Stimulated activated CD4-positive, alpha-beta T cell treated with anti-CD3 and anti-CD28 coated beads, TNF-alpha, amount 100 ng/mL, for 24 hours (primary cell): ENCODE measurements around the gene CIART.
"Not testable (repeated sequence)": the region's sequence is repeated elsewhere in the genome, so short reads cannot be mapped to it uniquely, and the experiment has no call there.

ENCODE experiments used
- DNase-seq, 3 experiments: peaks; one replicate each; pipeline ENCODE4 v3.0.0-alpha.2; 2020; ENCODE audit warnings: low read depth in 3 of 3

The CIART gene

DNA sequence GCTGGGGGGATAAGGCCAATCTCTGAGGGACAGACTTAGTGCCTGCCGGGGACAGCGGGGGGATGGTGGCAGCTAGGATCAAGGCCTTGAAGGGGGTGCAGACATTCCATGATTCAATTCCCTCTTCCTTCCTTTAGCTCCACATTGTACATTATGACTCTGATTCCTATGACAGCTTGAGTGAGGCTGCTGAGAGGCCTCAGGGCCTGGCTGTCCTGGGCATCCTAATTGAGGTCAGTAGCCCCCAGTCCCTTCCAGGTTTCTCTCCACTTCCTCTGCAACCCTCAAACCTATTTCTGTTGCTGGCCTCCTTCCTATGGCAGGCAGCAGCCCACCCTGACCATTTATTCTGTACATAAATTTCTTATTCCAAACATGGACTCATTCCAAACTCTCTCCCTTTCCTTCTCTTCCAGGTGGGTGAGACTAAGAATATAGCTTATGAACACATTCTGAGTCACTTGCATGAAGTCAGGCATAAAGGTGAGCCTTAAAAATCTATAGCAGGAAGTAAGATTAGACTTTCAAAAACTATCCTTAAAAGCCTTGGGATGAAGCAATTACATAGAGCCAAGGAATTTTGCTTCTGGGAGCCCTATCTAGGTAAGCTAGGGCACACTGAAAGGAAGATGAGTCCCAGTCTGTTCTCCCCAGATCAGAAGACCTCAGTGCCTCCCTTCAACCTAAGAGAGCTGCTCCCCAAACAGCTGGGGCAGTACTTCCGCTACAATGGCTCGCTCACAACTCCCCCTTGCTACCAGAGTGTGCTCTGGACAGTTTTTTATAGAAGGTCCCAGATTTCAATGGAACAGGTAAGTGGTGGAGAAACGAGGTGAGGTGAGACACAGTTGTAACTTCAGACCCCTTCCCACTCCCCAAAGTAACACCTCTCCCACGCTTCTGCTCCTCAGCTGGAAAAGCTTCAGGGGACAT, 19.7 kb upstream of the CIART start:
- DNase-seq: no peak

DNA sequence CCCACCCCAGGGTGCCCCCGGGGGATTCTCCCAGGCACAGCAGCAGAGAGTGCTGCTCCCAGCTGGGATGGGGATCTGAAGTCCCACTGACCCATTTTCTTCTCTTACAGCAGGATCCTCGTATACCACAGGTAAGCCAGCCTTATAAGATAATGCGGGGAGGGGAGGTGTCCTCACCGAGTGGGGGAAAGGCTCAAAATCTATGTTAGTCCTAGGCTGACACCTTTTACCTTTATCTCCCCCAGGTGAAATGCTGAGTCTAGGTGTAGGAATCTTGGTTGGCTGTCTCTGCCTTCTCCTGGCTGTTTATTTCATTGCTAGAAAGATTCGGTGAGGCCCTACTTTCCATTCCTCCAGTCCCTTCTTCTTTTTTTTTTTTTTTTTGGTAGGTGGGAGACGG, 18.8 kb upstream of the CIART start:
- no peak for DNase-seq

DNA sequence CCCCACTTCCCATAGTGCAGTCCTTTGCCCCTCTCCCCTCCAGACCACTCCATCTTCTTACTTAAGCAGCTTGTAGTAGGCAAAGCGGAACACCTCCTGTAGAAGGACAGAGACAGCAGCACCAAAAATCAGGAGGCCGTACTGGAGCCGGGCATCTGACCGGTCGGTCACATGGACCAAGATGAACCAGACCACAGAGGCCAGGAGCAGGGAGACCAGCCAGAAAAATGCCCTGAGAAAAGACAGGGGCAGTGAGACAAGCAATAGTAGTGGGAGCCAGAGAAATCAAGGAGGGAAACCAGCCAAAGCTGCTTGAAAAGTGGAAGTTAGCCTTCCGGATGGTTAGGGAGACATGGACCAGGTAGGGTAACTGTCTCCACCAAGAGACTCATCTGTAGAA, 14.5 kb upstream of the CIART start:
- DNase-seq: no peak

DNA sequence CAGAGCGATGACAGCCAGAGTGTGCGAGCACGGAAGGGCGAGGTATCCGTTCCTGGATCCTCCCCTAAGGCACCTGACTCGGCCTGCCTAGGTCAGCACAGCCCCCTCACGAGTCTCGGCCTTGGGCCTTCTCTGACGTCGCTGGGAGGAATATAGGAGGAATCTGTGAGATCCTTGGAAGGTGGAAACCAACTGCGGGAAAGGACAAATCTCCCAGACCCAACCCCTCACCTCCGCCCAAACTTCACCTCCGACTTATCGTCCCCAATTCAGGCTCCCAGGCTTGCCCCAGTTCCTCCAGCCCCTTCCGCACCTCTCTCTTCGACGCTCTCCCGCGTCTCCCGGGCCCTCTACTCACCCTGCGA, 14.0 kb upstream of the CIART start:
- DNase-seq: no peak

DNA sequence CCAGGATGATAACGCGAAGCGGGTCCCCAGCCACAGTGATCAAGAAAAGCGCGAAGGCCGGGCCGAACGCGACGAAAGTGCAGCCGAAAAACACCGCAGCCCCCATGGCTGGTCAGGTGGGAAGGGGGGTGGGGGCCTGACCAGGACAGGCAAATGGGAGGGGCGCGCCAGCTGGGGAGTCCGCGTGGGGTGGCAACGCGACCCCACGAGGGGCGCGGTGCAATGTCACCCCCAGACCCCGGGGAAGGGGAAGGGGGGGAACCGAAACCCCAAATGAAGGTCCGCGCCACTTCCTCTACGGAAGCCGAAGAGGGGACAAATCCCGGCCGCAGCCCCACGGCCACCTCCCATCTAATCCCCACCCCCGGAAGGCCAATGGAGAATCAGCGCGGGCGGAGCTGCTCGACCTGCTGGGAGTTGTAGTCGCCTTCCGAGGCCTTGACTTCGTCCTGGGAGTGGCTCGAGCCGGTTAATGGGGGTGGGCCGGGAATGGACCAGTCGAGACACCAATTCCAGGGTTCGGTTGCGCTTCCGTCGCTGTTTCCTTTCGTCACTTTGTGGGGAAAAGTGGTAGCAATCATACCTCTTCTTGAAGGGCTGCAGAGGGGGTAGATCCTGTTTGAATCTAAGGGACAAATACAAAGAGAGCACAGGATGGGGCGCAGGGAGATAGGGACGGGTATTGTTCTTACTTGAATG, 13.5 kb upstream of the CIART start, which contains the start of gene APH1A:
Gene APH1A, minus strand, starts transcription at position 312 of the 699 bp plus-strand sequence. Its CDS starts 206 bp downstream, at position 106.
- DNase-seq: peak; percentile 89 to 95 (median 93)

DNA sequence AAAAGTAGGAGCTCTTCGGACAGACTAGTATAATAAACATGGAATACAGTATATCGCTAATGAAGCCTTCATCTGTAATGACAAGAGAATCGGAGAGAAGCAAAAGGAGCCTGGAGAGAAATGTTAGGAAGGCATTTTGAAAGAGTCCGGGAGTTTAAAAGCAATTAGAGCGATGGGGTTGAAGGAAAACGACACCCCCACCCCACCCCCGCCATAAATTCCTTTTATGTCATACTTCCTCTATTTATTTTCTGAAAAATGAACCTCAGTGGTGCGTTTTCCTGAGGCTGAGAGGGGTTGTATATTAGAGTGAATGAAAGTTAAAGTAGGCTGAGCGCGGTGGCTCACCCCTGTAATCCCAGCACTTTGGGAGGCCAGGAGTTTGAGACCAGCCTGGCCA, 12.9 kb upstream of the CIART start:
- no peak for DNase-seq

DNA sequence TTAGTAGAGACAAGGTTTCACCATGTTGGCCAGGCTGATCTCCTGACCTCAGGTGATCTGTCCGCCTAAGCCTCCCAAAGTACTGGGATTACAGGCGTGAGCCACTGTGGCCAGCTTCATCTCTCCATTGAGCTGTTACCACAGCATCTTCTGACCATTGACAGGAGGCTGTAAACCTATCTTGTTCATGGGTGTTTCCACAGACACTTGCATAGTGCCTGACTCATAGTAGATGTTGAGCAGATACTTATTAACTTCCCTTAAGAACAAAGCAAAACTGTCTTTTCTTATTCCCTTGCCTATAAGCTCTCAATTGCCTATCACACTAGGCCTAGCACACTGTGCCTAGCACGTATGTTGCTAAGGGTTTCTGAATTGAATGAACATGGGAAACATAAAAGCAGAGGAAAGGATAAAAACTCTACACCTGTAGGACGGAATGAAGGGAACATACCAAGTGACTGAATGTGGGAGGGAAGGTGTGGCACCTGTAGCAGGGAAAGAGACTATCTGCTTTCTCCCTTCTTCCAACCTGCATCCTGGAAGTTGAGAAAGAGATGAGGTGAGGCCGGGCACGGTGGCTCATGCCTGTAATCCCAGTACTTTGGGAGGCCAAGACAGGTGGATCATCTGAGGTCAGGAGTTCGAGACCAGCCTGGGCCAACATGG, 10.9 kb upstream of the CIART start:
- DNase-seq: no peak

DNA sequence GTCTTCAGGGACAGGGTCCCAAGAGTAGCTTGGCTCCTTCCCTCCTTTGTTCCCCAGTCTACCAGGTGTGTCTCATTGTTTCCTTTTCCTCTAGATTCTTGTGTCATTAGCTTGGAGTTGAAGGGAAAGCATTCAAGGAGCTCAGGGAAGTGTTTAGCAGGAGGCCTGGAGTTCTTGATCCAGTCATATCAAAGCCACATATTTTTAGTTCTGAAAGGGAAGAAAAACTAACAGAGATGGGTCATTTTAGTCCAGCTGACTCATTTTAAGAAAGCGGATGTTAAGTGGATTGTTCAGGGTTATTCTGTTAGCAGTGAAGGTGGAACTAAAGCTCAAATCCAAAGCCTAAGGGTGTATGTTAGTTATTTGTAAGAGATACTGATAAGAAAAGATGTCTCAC, 9.0 kb upstream of the CIART start:
- DNase-seq: no peak

DNA sequence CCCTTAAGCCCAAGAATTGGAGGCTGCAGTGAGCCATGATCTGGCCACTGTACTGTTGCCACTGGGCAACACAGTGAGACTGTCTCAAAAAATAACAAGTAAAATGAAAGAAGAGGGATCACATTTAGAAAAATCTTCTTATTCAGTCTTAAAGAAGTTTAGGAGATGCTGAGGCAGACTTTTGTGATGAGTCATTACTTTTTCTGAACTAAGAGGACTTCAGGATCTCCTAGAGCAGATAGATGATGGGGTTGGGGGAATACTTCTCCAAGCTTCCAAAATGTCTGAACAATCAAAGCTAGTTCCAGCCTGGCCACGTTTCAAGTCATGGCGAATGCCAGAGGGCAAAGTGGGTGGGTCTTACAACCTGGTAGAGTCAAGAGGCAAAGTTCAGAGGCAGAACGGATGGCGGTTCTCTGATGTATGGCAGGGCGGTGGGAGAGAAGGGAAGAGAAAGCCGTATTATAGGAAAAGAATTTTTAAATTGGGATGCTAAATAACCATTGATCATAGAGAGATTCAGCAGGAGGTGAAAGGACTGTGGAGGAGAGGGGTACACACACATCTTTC, 2.1 kb upstream of the CIART start:
- no peak for DNase-seq

DNA sequence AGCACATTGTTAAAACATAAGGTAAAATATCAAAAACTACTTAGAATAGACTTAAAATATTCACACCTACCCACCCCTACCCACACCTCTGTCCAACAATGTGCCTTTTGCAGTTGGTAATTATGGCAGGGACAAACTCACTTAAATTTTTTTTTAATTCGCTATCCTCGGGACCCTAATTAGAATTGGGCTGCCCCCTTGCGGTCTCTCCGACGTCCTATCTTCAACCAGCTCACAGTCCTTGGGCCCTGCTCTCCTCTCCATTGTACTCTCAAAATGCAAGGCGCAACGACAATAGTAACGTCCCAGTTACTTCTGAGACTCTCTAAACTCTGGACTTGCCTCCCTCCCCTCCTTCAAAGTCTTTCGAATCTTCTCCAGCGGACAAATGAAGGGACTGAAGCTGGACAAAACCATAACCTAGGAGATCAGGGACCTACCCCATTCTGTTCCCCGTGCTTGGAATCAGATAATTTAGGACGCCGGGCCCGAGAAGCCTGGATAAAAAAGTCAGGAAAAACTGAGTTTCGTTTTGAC, 1.1 kb upstream of the CIART start:
- DNase-seq: peak in 1 of 3 experiments; percentile 49

DNA sequence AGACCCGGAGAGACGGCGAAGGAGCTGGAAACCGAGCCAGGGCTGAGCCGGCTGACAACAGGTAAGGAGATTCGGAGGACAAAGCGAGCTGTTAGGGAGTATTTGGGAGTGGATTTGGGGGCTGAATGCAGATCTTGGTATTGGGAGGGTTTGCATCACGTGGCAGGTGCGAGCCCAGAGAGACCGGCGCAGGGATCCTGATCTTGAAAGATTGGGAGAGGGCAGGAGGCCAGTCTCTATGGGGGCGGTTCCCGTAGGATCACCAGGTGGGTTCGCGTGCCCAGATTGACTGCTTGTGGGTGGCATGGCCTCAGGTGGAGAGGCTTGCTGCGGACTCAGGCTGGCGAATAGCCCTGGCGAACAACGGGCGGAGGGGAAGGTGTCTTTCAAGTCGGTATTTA, 204 bp downstream of the CIART start:
- DNase-seq: no peak

DNA sequence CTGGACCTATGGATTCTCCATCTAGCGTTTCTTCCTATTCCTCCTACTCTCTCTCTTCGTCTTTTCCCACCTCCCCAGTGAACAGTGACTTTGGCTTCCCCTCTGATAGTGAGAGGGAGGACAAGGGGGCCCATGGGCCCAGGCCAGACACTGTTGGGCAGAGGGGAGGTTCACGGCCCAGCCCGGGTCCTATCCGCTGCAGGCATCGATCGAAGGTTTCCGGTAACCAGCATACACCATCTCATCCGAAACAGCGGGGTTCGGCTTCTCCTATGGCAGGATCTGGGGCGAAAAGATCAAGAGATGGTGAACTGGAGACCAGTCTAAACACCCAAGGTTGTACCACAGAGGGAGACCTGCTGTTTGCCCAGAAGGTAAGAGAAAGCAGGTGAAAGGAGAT, 906 bp downstream of the CIART start:
- DNase-seq: no peak

DNA sequence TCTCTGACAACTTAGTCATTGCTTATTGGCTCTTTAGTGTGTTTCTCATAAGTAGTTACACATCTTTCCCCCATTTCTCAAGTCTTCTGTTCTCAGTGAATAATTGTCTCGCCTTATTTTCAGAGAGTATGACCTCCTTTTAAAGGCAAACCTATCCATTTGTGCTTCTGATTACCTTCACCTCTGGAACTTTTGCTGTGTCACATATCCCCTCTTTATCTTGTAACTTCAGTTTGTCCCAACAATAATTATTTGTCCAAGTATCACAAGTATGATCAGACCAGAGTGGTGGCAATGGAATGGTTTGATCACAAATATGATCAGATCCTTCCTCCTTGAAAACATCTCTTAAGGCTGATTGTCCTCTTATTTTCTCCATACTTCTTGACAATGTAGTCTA, 6.0 kb downstream of the CIART start:
- DNase-seq: no peak

DNA sequence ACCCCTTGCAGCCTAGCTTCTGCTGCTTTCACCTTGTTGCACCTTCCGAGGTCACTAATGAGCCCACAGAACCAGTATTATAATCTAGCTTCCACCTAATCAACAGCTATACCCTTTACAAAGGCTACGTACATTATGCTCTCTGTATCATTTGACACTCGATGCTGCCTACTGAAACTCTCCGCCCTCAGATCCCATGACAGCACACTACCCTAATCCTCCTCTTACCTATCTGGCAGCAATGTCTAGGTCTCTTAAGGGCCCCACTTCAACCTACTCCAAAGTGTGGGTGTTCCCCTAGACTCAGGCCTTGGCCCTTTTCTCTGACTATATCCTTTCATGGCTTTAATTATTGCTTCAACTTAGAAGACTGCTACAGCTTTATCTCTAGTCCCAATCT, 6.5 kb downstream of the CIART start:
- DNase-seq: no peak

DNA sequence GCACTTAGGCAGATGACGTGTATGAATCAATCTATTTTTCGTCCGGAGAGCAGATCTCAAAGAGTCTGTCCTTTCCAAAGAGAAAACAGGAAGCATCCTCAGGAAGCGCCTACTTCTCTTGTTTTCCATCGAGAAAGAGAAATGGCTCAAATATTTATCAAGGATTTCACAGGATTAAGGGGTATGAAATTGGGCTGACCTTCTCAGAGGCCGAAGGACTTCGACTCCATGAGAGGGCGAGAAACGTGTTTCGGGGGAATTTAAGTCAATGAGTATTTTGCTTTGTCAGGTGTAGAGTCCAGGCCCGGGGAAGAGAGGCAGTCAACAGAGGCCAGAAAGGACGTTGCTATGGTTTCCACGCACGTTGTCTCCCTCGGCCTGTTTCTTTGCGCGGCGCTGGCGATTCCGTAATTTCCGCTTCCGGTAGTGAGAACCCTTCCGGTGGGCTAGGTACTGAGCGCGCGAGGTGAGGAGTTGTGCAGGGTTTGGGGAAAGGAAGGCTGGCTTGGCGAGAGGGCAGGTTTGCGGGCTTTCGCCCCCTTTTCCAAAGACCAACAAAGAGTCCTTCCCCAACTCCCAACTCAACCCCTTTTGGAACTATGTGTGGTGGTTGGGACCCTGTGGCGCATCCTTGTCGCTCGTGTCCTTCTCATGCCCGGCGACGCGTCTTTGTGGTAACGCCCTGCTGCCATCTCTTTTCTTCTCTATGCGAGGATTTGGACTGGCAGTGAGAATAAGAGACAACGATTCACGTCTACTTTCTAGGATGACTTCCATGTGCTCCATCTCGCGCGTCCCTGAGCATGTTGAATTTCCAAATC, 11.3 kb downstream of the CIART start, which contains the start of gene MRPS21:
Gene MRPS21, plus strand, starts transcription at position 429 of the 821 bp plus-strand sequence. CDS start 506 bp downstream, outside the sequence.
- DNase-seq: peak; percentile 77 to 88 (median 85)

DNA sequence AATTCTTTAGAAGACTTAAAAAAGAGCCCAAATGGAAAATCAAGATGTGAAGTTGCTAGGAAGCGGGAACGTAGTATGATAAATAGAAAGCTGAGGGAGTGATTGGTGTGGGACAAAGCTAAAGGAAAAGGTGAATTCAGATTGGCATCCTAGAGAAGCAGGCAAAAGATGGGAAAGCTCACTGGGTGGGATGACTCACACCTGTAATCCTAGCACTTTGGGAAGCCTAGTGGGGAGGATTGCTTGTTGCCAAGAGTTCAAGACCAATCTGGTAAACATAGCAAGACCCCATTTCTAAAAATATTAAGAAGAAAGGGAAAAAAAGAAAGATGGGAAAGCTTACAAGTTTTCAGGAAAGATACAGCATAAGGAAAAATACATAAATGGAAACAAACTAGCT, 13.1 kb downstream of the CIART start:
- no peak for DNase-seq

DNA sequence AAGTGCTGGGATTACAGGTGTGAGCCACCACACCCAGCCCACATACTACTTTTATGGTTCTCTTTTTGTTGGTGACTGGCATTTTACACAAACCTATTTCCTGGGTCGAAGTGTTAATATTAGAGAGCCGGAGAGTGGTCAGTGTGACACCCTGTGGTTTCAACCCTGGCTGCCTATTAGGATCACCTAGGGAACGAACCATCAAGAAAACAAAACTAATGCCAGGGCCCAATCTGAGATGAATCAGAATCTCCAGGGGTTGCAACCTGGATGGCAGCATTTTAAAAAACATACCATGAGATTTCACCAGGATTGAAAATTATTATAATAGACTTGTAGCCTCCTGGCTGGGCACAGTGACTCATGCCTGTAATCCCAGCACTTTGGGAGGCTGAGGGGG, 17.4 kb downstream of the CIART start:
- DNase-seq: no peak

DNA sequence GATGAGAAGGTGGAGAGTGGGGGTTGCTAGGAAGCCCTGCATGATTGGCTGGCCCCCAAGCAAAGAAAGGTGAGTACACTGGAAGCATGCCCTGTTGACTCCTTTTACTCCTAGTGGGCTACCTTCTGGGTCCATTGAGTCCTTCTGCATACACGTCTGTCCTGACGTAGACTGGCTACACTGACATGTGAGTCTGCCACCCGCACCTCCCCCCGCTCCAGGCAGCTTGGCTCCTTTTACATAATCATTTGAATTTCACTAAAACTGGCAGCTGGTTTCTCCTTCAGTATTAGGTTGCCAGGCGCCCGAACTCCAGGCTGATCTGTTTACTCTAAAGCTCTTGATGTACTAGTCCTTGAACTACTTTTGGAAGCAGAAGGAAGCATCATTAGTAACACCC, 20.0 kb downstream of the CIART start:
- DNase-seq: no peak

DNA sequence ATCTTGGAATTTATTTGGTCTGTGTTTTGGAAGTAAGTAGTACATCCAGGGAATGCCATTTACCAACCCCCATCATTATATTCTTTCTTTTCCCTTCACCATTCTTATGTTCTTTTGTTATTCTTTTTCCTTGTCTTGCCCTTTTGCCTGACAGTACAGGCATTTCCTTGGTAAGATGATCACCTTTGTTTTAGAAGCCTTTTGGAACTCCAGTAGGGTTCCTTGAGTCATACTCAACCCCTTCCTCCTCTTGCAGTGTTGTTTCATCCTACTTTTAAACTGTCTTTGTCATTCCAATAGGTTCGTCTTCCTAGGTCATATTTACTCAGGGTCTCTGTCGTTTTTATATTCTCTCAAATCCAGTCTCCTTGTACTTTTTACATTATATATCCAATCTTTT, 20.5 kb downstream of the CIART start:
- DNase-seq: no peak

DNA sequence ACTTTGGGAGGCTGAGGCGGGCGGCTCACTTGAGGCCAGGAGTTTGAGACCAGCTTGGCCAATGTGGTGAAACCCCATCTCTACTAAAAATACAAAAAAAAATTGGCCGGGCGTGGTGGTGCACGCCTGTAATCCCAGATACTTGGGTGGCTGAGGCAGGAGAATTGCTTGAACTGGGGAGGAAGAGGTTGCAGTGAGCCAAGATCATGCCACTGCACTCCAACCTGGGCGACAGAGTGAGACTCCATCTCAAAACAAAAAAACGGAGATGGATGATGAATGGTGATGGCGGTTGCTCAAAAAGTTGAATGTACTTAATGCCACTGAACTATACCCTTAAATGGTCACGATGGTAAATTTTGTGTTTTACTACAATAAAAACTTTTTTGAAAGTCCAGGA, 26.2 kb downstream of the CIART start:
- not testable (repeated sequence) for DNase-seq
